GM19193 (cell line): Measurements from ENCODE around the gene ZCCHC4.

Experiments
- POLR2A ChIP-seq: IDR thresholded peaks from 4 replicates; pipeline ENCODE4 v1.6.1; 2011; ENCODE audit not compliant: insufficient read depth, insufficient read length; ENCODE audit errors: extremely low read depth

ZCCHC4 gene

GRCh38 chr4:25312496-25313200 lies at the start of gene ZCCHC4:
TSS of gene ZCCHC4 (plus strand) at chr4:25312774. CDS start at chr4:25312810, 36 bp downstream.
- TF ChIP-seq POLR2A = peak; percentile 78

GRCh38 chr4:25271866-25272265 lies 40.7 kb upstream of the ZCCHC4 start:
- no peak for TF ChIP-seq POLR2A

GRCh38 chr4:25280210-25280609 lies 32.4 kb upstream of the ZCCHC4 start:
- no peak for TF ChIP-seq POLR2A

DNA sequence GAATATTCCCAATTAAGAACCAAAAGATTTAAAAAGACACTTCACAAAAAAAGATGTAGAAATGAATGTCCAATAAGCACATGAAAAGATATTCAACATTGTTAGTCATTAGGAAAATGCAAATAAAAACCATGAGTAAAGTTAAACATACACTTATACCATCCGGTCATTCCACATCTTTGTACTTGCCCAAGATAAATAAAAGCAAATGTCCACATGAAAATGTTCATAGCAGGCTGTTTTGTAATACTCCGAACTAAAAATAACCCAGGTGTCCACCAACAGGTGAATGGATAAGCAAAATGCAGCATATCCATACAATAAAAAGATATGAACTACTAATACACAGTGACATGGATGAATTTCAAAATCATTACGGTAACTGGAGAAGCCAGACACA lies 28.6 kb upstream of the ZCCHC4 start:
- no peak for TF ChIP-seq POLR2A

GRCh38 chr4:25284466-25284865 lies 28.1 kb upstream of the ZCCHC4 start:
- TF ChIP-seq POLR2A = no peak

- TF ChIP-seq POLR2A = no peak
Observed at GRCh38 chr4:25290490-25291067, 22.0 kb upstream of the ZCCHC4 start.

DNA sequence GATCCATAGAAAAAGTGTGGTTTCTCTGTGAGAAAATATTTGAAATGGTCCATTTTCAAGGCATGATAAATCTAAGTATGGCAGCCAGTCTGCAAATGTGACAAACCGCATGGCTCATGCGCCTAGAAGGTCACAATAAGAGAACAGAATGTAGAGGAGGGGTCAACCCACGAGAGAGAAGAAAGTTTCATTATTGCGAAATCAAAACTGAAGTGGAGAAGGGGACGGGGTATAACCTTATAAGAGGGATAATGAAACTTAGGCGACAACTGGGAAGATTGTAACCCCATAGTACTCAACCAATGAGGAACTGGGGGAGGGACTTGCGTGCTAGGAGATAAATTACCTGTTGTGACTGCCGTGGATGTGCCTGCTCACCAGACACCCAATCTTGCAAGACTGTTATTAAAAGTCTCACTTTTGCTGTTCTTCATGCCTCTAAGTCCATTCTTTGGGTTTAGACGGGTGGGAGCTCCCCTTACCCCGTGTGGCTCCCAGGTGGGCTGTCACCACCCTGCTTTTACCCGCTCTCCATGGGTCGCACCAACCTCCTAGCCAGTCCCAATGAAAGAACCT lies 21.3 kb upstream of the ZCCHC4 start:
- TF ChIP-seq POLR2A = no peak

GRCh38 chr4:25297528-25298242 lies 14.9 kb upstream of the ZCCHC4 start:
- TF ChIP-seq POLR2A = no peak

DNA sequence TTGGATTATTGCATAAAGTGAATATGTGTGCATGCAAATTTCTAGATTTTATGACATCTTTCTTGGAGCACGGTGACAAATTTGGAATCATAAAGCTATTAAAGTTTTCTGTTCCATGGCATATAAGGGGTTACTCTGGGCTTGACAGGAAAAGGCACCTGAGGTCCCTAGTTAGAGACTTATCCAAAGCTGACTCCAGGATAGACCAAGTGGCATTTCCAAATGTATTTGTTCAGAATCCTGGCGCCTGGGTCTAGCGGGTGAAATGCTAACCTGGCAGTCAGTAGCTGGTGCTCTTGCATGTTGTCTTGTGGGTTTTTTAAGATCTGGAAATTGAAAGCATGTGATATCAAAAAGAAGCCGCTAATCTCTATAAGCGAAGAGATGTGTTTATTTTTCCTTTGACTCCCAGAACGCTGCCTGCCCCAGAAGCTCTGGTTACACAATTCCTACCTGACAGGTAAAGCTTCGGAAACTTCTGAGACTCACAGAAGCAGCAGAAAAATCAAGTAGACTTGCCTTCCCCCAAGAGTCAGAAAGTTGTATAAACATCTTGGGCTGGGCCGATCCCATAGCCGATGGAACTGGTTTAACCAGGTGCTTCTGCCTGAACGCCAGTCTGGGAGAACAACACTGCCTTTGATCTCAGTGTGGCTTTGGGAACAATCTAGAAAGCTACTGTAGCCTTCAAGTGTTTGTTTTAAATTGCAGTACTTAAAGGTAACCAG lies 12.9 kb upstream of the ZCCHC4 start:
- no peak for TF ChIP-seq POLR2A

DNA sequence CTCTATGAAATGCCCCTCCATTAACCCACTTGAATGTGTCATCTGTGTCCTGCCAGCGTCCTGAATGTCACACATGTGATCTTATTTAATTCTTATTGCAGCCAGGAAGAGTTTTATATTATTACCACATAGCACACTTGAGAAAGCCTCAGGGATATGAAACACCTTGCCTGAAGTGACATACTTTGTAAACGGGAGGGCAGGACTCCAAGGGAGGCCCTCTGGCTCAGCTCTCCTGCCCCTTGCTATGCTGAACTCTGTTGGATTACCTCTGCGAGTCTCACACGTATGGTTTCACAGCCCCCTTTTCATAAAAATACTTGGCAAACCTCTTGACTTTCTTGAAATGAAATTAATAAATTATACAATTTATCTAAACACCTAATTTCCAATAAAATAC lies 11.1 kb upstream of the ZCCHC4 start:
- TF ChIP-seq POLR2A = no peak

DNA sequence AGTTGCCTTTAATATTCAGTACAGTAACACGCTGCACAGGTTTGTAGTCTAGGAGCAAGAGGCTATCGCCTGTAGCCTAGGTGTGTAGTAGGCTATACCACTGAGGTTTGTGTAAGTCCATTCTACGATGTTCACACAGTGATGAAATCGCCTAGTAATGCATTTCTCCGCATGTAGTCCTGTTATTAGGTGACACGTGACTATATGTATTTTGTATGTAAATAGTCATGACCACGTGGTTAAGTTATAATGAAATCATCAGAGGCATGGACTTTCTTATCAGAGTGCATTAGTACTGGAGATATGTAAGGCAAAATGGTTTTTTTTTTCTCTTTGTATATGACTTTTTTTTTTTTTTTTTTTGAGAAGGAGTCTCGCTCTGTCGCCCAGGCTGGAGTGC lies 9.9 kb upstream of the ZCCHC4 start:
- no peak for TF ChIP-seq POLR2A

- TF ChIP-seq POLR2A = no peak
Observed at GRCh38 chr4:25303578-25303977, 9.0 kb upstream of the ZCCHC4 start.

- no peak for TF ChIP-seq POLR2A
Observed at GRCh38 chr4:25306518-25307057, 6.0 kb upstream of the ZCCHC4 start.

GRCh38 chr4:25307596-25307995 lies 5.0 kb upstream of the ZCCHC4 start:
- TF ChIP-seq POLR2A = no peak

- no peak for TF ChIP-seq POLR2A
Observed at GRCh38 chr4:25308306-25308705, 4.3 kb upstream of the ZCCHC4 start.
